HepG2 (cell line): Measurements from ENCODE around the gene DOC2A. TPM values are rescaled to one million over a fixed set of nuclear protein-coding genes. Genes with fewer than 3 reads are reported as not detected.

Experiments used
- ATAC-seq: fragments of 200-7000 bp; cut with Tn5 transposase; 3 replicates; pipeline ENCODE4 v1.9.1; 2020; ENCODE audit warnings: mild to moderate bottlenecking, moderate library complexity
- BruUV-seq: library from RNA; stranded (reverse); fragments of 400-500 nt; replicated peaks from 2 replicates; lab custom pipeline; 2021; lab: Mats Ljungman, UMichigan
- CTCF ChIA-PET: fragments of 300-600 bp; formaldehyde crosslinking; extraction: SDS; loops from one replicate; lab custom pipeline; 2021; ENCODE audit warnings: low total read pairs, inconsistent platforms, low intra/inter-chr PET ratio; lab: Yijun Ruan, JAX
- POLR2A ChIA-PET: fragments of 350-600 bp; sonication (Branson Sonifier 250); formaldehyde crosslinking; loops from one replicate; lab custom pipeline; 2020; ENCODE audit warnings: antibody characterized with exemption, inconsistent platforms; lab: Yijun Ruan, JAX
- DNase-seq: peaks from one replicate; pipeline ENCODE4 v3.0.0-alpha.2; 2015; ENCODE audit warnings: low spot score
- FAIRE-seq: peaks from 3 replicates; lab custom pipeline; 2011; peaks lifted over from hg19 to GRCh38; lab: Jason Lieb, UNC
- H2AFZ ChIP-seq: one replicate; pipeline ENCODE4 v1.6.1; 2011; ENCODE audit warnings: low read length, inconsistent platforms
- H3K27ac ChIP-seq: fragments of 300-600 bp; 3 replicates; pipeline ENCODE4 v1.8.0; 2011; ENCODE audit warnings: mixed run types, mild to moderate bottlenecking, mixed read lengths, low read length, inconsistent platforms; ENCODE audit not compliant: insufficient read depth; ENCODE audit errors: extremely low read length
- H3K27me3 ChIP-seq, 2 experiments: fragments of 200-600 bp in 1 of 2; 2 replicates in 1 of 2; 3 replicates in 1 of 2; pipeline versions ENCODE4 v1.6.0 to v1.8.0; 2011; ENCODE audit warnings: low read length in 2 of 2, mild to moderate bottlenecking in 2 of 2, moderate library complexity in 2 of 2, inconsistent platforms in 1 of 2; ENCODE audit not compliant: insufficient read depth in 2 of 2, control insufficient read depth in 1 of 2
- H3K36me3 ChIP-seq, 2 experiments: fragments of 200-600 bp in 1 of 2; replicated peaks in 1 of 2; 2 replicates in 1 of 2; 3 replicates in 1 of 2; pipeline versions ENCODE4 v1.5.1 to v1.8.0; 2011; ENCODE audit warnings: low read length in 2 of 2, inconsistent platforms in 1 of 2; ENCODE audit not compliant: insufficient read depth in 2 of 2, control insufficient read depth in 1 of 2
- H3K4me1 ChIP-seq: 2 replicates; pipeline ENCODE4 v1.5.1; 2012; ENCODE audit warnings: low read length, inconsistent platforms; ENCODE audit not compliant: insufficient read depth
- H3K4me2 ChIP-seq: 2 replicates; pipeline ENCODE4 v1.6.0; 2011; ENCODE audit warnings: low read depth, low read length, inconsistent platforms
- H3K4me3 ChIP-seq, 3 experiments: fragments of 200-600 bp in 1 of 3; sonication (generic), shearing (Covaris generic) in 1 of 3; replicated peaks in 1 of 3; 2 replicates each; pipeline ENCODE4 v1.5.1; 2011 to 2016; ENCODE audit warnings: low read length in 3 of 3, inconsistent platforms in 2 of 3, low read depth in 2 of 3, mild to moderate bottlenecking in 2 of 3, control low read depth in 1 of 3, mixed read lengths in 1 of 3; ENCODE audit not compliant: insufficient read depth in 1 of 3
- H3K79me2 ChIP-seq: one replicate; pipeline ENCODE4 v1.6.1; 2011; ENCODE audit warnings: low read length, inconsistent platforms; ENCODE audit not compliant: insufficient read depth
- H3K9ac ChIP-seq: 2 replicates; pipeline ENCODE4 v1.6.0; 2011; ENCODE audit warnings: mild to moderate bottlenecking, low read depth, low read length, inconsistent platforms; ENCODE audit not compliant: insufficient read depth
- H3K9me3 ChIP-seq: 2 replicates; pipeline ENCODE4 v1.5.1; 2012; ENCODE audit warnings: mild to moderate bottlenecking, low read length
- H4K20me1 ChIP-seq: 2 replicates; pipeline ENCODE4 v1.6.0; 2011; ENCODE audit warnings: inconsistent platforms, mild to moderate bottlenecking, low read length, moderate library complexity; ENCODE audit not compliant: insufficient read depth
- BRD4 ChIP-seq: sonication (generic); formaldehyde crosslinking; IDR thresholded peaks from 2 replicates; pipeline ENCODE4 v1.4.0; 2020; ENCODE audit warnings: missing genetic modification reagents
- FOXA3 ChIP-seq: IDR thresholded peaks from 2 replicates; pipeline ENCODE4 v1.6.1; 2016; ENCODE audit warnings: missing genetic modification reagents, missing compliant biosample characterization
- KDM5A ChIP-seq: fragments of 200-600 bp; sonication (generic); IDR thresholded peaks from 2 replicates; pipeline ENCODE4 v1.7.0; 2018; ENCODE audit warnings: antibody characterized with exemption, mild to moderate bottlenecking, low read length, borderline replicate concordance
- MBNL3 ChIP-seq: fragments of 250-450 bp; sonication (Bioruptor Pico); conservative IDR thresholded peaks from 2 replicates; pipeline ENCODE4 v1.8.0; 2022; ENCODE audit warnings: mild to moderate bottlenecking, inconsistent platforms
- RERE ChIP-seq: IDR thresholded peaks from 2 replicates; pipeline ENCODE4 v1.6.1; 2016; ENCODE audit warnings: low read depth, missing genetic modification reagents, missing compliant biosample characterization
- ZBTB40 ChIP-seq, 2 experiments: fragments of 450-650 bp in 1 of 2; sonication (generic) in 1 of 2; formaldehyde crosslinking in 1 of 2; IDR thresholded peaks; 2 replicates each; pipeline versions ENCODE4 v1.6.1 to v1.8.0; 2016 to 2022; ENCODE audit warnings: antibody characterized with exemption in 1 of 2, mild to moderate bottlenecking in 1 of 2, missing genetic modification reagents in 1 of 2
- ZNF296 ChIP-seq: sonication (generic); formaldehyde crosslinking; conservative IDR thresholded peaks from 2 replicates; pipeline ENCODE4 v1.5.0; 2020; ENCODE audit warnings: mild to moderate bottlenecking, missing genetic modification reagents
- WGBS: methylation state at CpG from one replicate; pipeline ENCODE4 v1.1.6; 2017; ENCODE audit warnings: low lambda C conversion rate; 5-methylcytosine and 5-hydroxymethylcytosine counted together
- in situ Hi-C: cut with HindIII; loops from 2 replicates; pipeline ENCODE4 v1.10.0; 2017; ENCODE audit warnings: low pct_unique_long_range_greater_than_20kb; ENCODE audit not compliant: extremely low pct_ligation_motif_present
- intact Hi-C: fragments of 100-400 bp; cut with micrococcal nuclease; formaldehyde crosslinking; loops from one replicate; pipeline ENCODE4 v1.10.0; 2022; ENCODE audit not compliant: unreplicated experiment
- polyA plus RNA-seq, 8 experiments: library from polyadenylated mRNA; depleted of rRNA in 3 of 8; stranded (reverse) in 7 of 8; unstranded in 1 of 8; fragments of >200 nt; fragmentation: Illumina TruSeq in 4 of 8; extraction: Trizol in 4 of 8; gene quantifications; 2 replicates each; pipeline versions ENCODE4 v1.2.1 to v1.2.3, GENCODE V29; 2011 to 2016; ENCODE audit warnings: low read depth in 4 of 8, missing spikeins in 1 of 8, mixed read lengths in 1 of 8; ENCODE audit not compliant: insufficient read depth in 1 of 8
- total RNA-seq, 5 experiments: library from RNA; depleted of rRNA; stranded (reverse); fragments of >200 nt; fragmentation: Illumina TruSeq; extraction: Trizol; gene quantifications; 2 replicates each; pipeline ENCODE4 v1.2.3, GENCODE V29; 2016; ENCODE audit warnings: low read depth in 1 of 5

DOC2A gene
- total and polyA plus RNA-seq, 2 of the 13 experiments (the other 11 are each of a cell fraction or from before 2014, with no cell fraction given) = 0.15 to 0.55 TPM

GRCh38 chr16:30052671-30053372 is 42.0 kb upstream of the DOC2A start (continued):
- TF ChIP-seq BRD4 (CRISPR knock-in tag) = 0 out of 2 replicates have a peak, but pooled peaks have one; percentile 46

GRCh38 chr16:30051518-30051917 is 40.7 kb upstream of the DOC2A start:
- Histone ChIP-seq H2AFZ (peak overlapping the region; percentile 17), H4K20me1 (no peaks in the 10 kb centered on the region), H3K27ac (no peak overlapping the region), H3K4me2 (no peak overlapping the region), H3K27me3 (peaks cover 0 to 7% of the 10 kb centered on the region in 2 experiments; a peak in 2 of 5 replicates), H3K4me3 (no peak overlapping the region), H3K9ac (no peak overlapping the region), H3K36me3 (no peaks in the 10 kb centered on the region), H3K79me2 (no peaks in the 10 kb centered on the region), H3K4me1 (peaks cover 34% of the 10 kb centered on the region), H3K9me3 (no peaks in the 10 kb centered on the region)
- no peak for DNase-seq
- WGBS = 71% methylated on average over 3 of the region's 3 CpGs
- BruUV-seq = no TSS peak
- ATAC-seq = no peak
- ChIA-PET POLR2A (no interaction called here), CTCF (no interaction called here)
- in situ Hi-C loops (no loop called here), intact Hi-C loops (no loop called here)
- FAIRE-seq = no peak
- TF ChIP-seq MBNL3 (CRISPR knock-in tag) (no peak), KDM5A (no peak), FOXA3 (no peak), ZNF296 (CRISPR knock-in tag) (no peak), ZBTB40 (IDR thresholded peaks at IDR 0.05) (no peak), ZBTB40 (CRISPR knock-in tag; IDR thresholded peaks at IDR 0.05) (no peak), RERE (CRISPR knock-in tag) (no peak)
